Stimulated activated CD4-positive, alpha-beta T cell treated with anti-CD3 and anti-CD28 coated beads, Interleukin-4, amount 100 ng/mL, for 48 hours (primary cell): ENCODE measurements around the gene MCM5.
"Not testable (repeated sequence)": the region's sequence is repeated elsewhere in the genome, so short reads cannot be mapped to it uniquely, and the experiment has no call there.

Experiments used
- DNase-seq, 2 donors: peaks; one replicate each; pipeline ENCODE4 v3.0.0-alpha.2; 2020; ENCODE audit warnings: low read depth in 2 of 2

MCM5 gene

DNA sequence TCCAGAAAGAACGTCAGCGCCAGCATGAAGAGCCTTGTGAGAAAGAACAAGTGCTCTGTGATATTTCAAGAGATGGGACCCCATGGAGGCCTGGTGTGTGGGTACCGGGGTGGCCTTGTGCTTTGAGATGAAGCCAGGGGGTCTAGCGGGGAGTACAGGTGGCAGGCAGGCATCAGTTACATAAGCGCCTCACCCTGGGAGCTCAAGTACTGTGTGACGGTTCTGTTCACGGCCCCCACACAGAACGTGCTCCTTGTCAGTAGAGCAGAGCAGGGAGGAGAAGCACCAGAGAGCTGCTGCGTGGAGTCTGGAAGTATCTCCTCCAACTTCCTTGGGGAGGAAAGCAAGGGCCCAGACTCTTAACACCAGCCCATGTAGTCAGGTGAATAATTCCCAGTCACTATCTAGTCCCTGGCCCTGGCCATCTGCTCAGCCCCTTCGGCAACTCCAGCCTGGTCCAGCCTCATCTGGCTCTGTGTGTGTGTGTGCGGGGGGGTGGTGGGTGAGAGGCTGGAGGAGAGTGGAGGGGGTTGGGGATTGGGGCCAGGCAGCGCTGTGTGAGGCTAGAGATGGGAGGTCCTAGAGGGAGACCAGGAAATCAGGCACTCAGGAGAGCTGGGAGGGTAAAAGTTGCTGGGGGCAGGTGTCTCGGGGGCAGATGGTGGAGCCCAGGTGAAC lies 32.4 kb downstream of the MCM5 start:
- no peak for DNase-seq

DNA sequence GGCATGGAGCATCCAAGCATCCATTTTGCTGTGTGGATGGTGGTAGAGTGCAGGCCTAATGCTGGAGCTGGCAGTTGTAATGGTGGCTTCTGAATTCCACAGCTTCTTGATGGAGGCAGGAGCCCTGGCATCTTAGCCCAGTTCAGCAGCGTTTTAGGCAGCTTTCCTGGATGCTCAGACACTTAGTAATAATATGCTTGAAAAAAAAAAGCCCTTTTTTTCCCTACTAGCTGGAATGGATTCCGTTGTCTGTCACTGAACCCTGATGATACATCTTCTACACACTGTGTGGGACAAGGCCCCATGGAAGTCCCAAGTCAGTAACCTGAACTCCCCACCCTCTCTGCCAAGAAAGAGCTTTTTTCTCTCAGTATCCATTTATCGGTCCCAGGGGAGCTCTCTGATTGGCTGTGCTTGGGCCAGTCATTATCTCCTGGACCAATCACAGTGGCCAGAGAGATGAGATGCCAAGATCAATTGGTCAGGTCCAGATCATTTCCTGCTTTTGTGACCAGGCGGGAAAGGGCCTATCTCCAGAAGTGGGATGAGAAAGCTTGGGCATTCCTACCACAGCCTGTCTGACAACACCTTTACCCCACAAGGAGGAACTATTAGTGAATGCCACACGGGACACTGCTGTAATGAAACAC lies 34.2 kb downstream of the MCM5 start:
- no peak for DNase-seq

DNA sequence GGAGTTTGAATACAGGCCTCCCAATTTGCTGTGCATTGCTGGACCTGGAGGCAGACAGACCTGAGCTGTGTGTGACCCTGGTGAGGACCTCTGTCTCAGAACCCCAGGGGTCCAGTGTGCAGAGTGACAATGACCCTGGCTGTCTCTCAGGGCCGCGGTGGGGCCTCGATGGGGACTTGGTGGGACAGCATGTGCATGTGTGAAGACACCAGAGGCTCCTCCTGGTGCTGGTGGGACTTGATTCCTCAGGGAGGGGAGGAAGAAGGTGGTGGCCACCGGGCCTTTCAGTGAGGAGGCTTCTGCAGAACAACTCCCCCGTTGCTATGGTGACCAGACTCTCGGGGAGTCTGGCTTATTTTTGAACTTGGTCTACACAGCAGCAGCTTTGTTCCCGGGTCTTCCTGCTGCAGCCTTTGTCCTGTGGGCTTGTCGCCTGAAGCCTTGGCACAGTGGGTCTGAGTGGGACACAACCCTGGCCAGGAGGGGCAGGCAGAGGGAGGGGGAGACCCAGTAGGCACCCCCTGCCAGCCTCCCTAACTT lies 35.3 kb downstream of the MCM5 start:
- DNase-seq = no peak

DNA sequence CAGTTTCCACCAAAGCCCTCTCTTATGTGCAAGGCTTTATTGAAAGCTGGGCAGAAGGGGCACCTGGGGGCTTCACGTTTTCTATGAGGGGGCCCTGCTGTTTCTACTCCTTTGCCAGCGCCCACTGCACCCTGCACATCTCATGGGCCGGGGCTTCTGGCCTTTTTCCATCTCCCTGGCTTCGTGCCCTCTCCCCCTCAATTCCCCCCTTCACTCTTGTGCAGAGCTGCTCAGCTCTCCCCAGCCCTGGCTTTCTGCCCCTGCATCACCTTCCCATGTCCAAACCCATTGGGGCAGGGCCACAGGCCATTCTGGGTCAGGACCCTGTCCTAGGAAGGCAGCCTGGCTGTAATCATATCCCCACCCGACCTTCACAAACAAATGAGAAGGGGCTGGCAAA lies 36.5 kb downstream of the MCM5 start:
- DNase-seq = no peak

DNA sequence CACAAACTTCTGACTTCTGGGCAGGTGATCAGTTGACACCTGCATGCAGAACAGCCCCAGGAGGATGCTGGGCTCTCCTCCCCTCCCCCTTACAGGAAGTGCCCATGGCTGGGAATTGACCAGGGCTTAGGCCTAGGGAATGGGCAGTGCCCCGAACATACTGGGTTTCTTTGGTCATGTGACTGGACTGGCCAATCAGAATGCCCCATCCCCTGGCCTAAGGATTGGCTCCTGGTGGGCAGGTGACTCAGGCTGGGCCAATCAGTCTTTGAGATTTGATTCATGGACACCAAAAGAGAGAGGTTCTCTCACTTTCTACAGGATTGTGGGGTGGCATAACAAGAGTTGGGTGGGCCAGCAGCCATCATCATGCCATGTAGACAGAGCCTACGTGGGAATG lies 37.1 kb downstream of the MCM5 start:
- DNase-seq = peak; percentile 13 to 23

DNA sequence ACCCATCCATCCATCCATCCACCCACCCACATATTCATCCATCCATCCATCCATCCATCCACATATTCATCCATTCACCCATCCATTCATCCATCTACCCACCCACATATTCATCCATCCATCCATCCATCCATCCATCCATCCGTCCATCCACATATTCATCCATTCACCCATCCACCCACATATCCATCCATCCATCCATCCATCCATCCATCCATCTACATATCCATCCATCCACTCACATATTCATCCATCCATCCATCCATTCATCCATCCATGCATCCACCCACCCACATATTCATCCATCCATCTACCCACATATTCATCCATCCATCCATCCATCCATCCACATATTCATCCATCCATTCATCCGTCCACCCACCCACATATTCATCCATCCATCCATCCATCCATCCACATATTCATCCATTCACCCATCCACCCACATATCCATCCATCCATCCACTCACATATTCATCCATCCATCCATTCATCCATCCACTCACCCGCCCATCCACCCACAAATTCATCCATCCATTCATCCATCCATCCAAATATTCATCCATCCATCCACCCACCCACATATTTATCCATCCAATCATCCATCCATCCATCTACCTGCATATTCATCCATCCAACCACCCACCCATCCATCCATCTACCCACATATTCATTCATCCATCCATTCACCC lies 38.9 kb downstream of the MCM5 start:
- not testable (repeated sequence) for DNase-seq

DNA sequence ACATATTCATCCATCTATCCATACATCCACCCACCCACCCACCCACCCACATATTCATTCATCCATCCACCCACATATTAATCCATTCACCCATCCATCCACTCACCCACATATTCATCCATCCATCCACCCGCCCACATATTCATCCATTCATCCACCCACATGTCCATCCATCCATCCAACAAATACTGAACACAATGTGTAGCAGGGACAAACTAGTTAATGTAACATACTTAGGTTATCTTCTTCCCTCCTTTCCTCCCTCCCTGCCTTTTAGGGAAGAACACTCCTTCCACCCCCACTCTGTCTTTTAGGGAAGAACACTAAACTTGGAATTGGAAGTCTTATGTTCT lies 39.4 kb downstream of the MCM5 start:
- no peak for DNase-seq

DNA sequence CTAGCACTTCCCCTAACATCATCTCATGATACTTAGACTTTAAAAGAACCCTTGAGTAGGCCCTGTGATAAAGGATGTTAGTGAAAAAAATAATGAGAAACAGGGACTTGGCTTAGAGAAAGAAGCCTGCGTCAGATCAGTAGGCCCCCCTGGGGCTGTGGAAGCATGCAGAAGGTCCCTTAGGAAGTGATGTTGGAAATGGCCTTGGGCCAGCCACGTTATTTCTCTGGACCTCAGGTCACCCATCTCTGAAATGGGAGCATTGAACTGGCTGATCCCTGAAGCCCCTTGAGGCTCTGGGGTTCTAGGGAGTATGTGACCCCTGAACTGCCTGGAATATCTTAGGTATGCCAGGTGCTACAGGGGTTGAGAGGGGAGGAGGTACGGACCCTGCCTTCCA lies 40.2 kb downstream of the MCM5 start:
- DNase-seq = no peak

DNA sequence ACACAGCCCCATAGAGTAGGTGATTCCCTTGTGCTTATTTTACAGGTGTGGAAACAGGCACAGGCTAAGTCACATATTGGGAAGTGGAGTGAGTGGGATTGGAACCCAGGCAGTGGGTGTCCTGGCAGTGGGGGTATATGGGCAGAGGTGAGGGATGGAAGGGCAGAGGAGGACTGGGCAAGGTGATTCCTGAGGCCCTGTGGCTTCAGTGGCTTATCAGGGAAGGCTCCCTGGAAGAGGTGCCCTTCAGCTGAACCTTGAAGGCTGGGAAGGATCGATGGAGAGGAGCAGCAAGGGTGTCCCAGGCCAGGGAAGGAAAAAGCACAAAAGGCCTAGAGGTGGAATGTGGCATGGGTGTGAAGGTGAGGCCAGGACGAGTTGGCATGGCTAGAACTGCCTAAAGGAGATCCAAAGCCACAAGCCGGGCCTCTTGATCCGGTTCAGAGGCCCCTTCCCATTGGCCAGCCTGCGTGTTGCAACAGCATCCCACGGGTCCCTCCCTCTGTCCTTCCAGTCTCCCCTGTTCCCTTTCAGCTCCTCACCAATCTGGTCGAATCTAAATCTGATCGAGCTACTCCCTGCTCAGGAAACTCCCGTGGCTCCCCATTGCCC lies 41.7 kb downstream of the MCM5 start:
- DNase-seq = no peak

DNA sequence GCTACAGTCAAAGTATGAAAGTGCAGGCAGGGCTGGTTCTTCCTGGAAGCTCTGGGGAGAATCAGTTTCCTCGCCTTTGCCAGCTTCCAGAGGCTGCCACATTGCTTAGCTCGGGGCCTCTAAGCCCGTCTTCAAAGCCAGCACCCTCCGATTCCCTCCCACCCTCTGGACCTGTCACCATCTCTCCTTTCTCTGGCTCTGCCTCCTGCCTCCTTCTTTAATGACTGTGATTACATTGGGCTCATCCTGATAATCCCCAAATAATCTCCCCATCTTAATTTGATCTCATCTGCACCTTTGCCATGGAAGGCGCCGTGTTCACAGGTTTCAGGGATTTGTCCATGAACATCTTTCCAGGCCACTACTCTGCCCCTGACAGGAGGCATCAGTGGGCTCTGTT lies 42.5 kb downstream of the MCM5 start:
- no peak for DNase-seq

DNA sequence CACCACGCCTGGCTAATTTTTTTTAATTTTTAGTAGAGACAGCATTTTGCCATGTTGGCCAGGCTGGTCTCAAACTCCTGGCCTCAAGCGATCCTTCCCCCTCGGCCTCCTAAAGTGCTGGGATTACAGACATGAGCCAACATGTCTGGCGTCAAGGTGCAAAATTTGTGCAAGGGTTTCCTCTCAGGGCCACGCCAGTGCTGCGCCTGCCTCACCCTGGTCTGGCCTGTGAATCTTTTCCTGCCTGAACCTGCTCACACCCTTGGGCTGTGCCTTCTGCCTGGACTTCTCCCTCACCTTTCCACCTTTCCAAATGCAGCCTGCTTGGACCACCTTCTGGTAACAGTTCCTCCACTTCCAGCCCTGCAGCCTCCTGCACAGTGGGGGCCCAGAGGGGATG lies 43.4 kb downstream of the MCM5 start:
- no peak for DNase-seq

DNA sequence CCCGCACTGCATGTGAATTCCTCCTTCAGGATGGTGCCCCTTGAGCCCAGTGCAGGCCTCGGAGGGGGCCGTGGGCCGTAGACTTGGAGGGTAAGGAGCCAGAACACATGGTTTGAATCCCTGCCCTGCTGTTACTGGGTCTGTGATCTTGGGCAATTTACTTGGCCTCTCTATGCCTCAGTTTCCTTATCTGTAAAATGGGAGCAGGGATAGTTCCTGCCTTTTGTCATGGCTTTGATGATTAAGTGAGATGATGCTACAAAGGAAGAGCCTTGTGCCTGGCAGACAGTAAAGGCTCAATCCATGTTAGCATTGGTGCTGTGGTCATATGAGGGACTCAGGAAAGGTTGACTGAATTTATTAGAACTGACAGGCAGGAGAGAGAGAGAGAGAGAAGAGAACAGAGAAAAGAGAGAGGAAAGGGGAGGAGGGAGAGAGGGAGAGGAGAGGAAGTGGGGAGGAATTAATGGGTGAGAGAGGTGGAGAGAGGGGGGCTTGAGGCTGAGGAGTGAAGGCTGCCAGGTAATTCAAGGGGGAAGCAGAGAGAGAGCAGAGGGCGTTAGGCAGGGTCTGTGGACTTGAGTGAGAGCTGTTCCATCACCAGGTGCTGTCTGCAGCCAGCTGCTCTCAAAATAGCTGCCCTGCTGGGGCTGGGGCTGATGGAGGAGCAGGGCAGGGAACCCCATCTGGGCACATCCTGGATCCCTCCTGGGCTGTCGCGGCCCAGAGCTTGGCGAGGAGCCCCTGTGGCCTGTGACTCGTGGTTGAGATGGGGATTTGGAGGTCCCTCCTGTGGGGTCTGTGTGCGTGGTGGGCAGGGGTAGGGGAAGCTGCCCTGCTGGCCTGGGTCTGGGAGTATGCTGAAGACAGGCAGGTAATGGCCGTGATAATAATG lies 44.1 kb downstream of the MCM5 start:
- DNase-seq = no peak

DNA sequence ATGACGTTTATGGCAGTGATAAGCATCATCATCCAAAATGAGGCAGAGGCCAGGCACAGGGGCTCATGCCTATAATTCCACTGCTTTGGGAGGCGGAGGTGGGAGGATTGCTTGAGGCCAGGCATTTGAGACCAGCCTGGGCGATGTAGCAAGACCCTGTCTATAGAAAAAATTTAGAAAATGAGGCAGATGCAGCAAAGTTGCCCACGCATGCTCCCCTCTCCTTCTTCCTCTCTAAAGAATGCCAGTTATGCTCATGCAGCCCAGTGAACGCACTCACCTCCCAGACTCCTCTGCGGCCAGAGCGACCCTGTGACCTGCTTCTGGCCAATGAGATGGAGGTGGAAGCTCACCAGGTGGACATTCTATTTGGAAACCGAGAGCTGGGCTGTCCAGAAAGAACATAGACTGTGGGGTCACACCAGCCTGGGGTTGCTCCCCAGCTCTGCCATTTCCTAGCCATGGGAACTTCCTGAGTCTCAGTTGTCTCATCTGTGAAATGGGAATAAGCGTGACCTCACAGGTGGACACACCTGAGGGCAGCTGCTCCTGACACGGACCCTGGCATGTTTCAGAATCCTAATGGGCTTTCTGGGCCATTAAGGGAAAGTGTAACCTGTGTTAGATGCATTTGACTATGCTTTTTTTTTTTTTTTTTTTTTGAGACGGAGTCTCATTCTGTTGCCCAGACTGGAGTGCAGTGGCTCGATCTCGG lies 44.9 kb downstream of the MCM5 start:
- DNase-seq = no peak

DNA sequence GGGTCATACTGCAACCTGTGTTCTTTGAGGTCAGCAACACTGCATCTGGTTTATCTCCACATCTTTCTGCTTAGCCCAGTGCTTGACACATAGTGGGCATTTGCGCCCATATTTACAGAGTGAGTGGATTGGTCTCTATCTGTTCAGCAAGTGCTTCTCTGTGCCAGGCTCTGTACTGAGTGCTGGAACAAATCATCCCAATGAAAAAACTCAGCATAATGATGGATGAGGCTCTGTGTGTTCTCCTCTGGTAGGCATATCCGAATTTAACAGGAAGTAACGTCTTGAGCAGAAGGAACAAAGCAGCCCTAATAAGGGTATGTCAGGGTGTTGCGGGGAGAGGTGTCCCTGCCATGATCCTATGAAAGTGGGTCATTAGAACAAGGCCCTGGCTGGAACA lies 46.0 kb downstream of the MCM5 start:
- no peak for DNase-seq

DNA sequence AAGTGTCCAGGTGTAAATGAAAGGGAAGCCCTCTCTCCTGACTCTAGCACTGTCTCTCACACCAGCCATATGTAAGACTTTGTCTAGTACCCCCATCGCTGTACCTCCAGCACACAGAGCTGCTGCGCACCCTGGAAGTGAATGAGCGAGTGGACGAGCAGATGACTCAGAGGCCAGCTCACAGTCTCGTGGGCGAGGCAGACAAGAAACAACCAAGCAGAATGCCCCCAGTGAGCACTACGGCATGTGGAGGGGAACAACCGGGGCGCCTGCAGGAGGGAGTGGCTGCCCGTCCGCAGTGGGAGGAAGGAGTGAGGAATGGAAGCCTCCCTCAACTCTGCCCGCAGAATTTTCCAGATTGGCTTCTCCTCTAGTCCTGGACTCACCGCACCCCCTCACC lies 46.4 kb downstream of the MCM5 start:
- DNase-seq = no peak

DNA sequence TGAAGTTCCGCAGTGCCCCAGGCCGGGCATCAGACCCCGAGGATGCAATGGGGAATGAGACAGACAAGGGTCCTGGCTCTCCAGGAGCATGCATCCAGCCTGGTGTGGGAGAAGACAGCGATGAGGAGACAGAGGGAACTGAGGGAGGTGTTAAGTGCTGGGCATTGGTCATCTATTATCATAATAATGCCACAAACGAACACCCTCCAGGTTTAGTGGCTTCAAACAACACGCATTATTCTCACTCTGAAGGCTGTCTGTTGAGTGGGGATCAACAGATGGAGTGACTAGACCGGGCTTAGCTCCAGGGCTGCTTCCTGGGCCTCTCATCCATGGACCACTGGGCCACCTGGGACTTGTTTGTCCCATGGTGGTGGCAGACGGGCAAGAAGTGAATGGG lies 48.6 kb downstream of the MCM5 start:
- no peak for DNase-seq

DNA sequence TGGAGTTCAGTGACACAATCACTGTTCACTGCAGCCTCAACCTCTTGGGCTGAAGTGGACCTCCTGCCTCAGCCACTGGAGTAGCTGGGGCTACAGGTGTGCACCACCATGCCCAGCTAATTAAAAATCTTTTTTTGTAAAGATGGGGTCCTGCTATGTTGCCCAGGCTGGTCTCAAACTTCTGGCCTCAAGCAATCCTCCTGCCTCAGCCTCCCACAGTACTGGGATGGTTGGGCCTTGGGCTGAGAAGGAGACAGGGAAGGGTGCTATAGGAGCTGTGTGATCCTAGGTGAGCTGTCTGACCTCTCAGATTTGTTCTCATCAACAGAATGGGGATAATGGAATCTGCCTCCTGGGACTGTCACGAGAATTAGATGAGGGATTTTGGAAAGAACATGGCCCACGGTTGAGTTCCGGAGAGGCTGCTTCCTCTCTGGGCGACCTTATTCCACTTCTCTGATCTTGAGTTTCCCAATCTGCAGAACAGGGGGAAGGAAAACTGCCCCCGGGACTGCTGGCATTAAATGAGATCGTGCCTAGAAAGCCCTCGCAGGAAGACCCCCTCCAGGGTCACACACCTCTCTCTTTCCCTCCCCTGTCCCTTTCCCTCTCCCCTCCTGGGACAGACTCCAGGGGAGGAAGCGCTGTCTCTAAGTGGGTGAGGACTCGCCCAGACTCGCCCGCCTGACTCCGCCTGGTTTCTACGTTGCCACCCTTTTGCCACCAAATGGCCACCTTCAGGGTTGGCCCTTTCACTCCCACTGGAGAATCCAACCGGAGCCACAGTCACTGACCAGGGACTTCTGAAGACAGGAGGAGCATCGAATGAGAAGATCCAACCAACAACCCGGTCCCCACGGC lies 50.1 kb downstream of the MCM5 start:
- DNase-seq = no peak

DNA sequence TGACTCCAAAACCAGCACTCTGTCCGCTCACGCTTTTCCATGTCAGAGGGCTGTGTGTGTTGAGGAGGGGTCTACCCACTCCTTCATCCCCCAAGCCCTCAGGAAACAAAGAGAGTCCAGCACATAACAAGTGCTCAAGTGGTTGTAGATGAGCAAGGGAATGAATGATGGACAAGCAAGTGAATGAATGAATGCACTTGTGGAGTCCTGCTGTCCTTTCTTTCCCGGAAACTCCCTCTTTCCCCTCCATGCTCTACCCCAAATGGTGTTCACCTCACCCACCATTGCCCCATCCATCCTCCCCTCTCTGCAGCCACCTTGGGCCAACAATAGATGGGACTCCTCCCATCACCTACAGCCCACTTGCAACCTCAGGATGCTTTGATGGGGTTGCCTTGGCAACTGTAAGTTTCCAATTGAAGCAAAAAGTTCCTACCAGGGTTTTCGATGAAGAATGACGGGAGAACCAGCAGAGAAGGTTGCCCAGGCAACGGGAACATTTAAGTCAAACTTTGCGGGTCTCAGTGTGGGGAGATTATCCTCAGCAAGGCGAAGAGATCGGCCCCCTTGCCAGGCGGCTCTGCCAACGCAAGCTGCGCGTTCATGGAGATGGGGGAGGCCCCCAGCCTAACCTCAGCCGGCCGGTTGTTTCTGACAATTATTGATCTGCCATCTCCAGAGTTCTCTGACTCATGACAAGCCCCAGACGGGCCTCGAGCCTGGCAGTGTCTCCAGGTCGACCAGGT lies 51.1 kb downstream of the MCM5 start:
- DNase-seq = no peak

DNA sequence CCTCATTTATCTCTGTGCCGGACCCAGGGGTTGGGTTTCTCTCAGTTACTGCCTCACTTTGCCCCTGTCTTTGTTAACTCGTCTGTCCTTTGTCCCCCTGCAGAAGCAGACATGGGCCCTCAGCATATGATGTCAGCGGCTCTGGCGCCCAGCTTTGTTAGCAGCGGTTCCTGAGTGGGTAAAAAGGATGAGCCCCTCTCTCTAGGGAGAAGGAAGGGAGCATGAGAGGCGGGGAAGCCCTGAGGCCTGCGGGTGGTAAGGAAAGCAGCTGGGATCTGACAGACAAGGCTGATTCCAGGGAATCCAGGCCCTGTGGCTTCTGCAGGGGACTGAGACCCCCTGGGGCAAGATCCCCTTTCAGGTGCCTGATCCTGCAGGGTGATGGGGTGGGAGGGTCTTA lies 51.7 kb downstream of the MCM5 start:
- DNase-seq = no peak
